Activated CD8-positive, alpha-beta memory T cell treated with anti-CD3 and anti-CD28 coated beads for 24 hours (primary cell): ENCODE results near the gene ANO2.
A peak's percentile ranks its signal among the peaks of the same experiment; 100 is the strongest.
"Not testable (repeated sequence)": the region's sequence is repeated elsewhere in the genome, so short reads cannot be mapped to it uniquely, and the experiment has no call there.

ENCODE experiments used
- DNase-seq: peaks from one replicate; pipeline ENCODE4 v3.0.0-alpha.2; 2020

Gene ANO2

GRCh38 chr12:5884285-5884684 is 60.8 kb downstream of the ANO2 start:
- DNase-seq = peak; percentile 24

GRCh38 chr12:5882511-5883190 is 62.4 kb downstream of the ANO2 start:
- DNase-seq = no peak

- no peak for DNase-seq
Measured at GRCh38 chr12:5881666-5882065, 63.4 kb downstream of the ANO2 start.

GRCh38 chr12:5881101-5881606 is 63.9 kb downstream of the ANO2 start:
- no peak for DNase-seq

GRCh38 chr12:5875851-5876250 is 69.2 kb downstream of the ANO2 start:
- no peak for DNase-seq

GRCh38 chr12:5874514-5874913 is 70.5 kb downstream of the ANO2 start:
- no peak for DNase-seq

GRCh38 chr12:5873281-5873919 is 71.7 kb downstream of the ANO2 start:
- DNase-seq = no peak

GRCh38 chr12:5872745-5873144 is 72.3 kb downstream of the ANO2 start:
- no peak for DNase-seq

- no peak for DNase-seq
Measured at GRCh38 chr12:5871741-5872140, 73.3 kb downstream of the ANO2 start.

- DNase-seq = no peak
Measured at GRCh38 chr12:5870183-5870582, 74.9 kb downstream of the ANO2 start.

GRCh38 chr12:5868625-5869295 is 76.3 kb downstream of the ANO2 start:
- no peak for DNase-seq

GRCh38 chr12:5865397-5865796 is 79.7 kb downstream of the ANO2 start:
- DNase-seq = no peak

- no peak for DNase-seq
Measured at GRCh38 chr12:5864972-5865371, 80.1 kb downstream of the ANO2 start.

- DNase-seq = no peak
Measured at GRCh38 chr12:5864301-5864700, 80.8 kb downstream of the ANO2 start.

GRCh38 chr12:5861416-5861815 is 83.6 kb downstream of the ANO2 start:
- no peak for DNase-seq

GRCh38 chr12:5856692-5857091 is 88.4 kb downstream of the ANO2 start:
- no peak for DNase-seq

GRCh38 chr12:5846950-5847349 is 98.1 kb downstream of the ANO2 start:
- DNase-seq = no peak

- no peak for DNase-seq
Measured at GRCh38 chr12:5840944-5841343, 104.1 kb downstream of the ANO2 start.

- no peak for DNase-seq
Measured at GRCh38 chr12:5830111-5830510, 114.9 kb downstream of the ANO2 start.

GRCh38 chr12:5827591-5827990 is 117.5 kb downstream of the ANO2 start:
- DNase-seq = no peak

GRCh38 chr12:5825761-5826160 is 119.3 kb downstream of the ANO2 start:
- DNase-seq = not testable (repeated sequence)

GRCh38 chr12:5818877-5819276 is 126.2 kb downstream of the ANO2 start:
- not testable (repeated sequence) for DNase-seq

- no peak for DNase-seq
Measured at GRCh38 chr12:5817246-5817645, 127.8 kb downstream of the ANO2 start.

- DNase-seq = no peak
Measured at GRCh38 chr12:5809586-5809985, 135.5 kb downstream of the ANO2 start.
